CD8-positive, alpha-beta memory T cell (primary cell): ENCODE results near the gene ASCC1. TPM values are rescaled to one million over a fixed set of nuclear protein-coding genes. Genes with fewer than 3 reads are reported as not detected.
"Not testable (repeated sequence)": the region's sequence is repeated elsewhere in the genome, so short reads cannot be mapped to it uniquely, and the experiment has no call there.

Source experiments
- CTCF ChIA-PET: fragments of 350-600 bp; sonication (Branson Sonifier 250); formaldehyde crosslinking; loops from one replicate; lab custom pipeline; 2021; ENCODE audit warnings: antibody characterized with exemption; lab: Charles Lee
- POLR2A ChIA-PET: fragments of 350-600 bp; sonication (Branson Sonifier 250); formaldehyde crosslinking; loops from one replicate; lab custom pipeline; 2021; ENCODE audit warnings: antibody characterized with exemption; lab: Charles Lee
- DNase-seq, 5 donors: peaks; one replicate each; pipeline versions ENCODE4 v3.0.0 to v3.0.0-alpha.2; 2020 to 2022; ENCODE audit warnings: mixed read lengths in 1 of 5
- H3K27ac ChIP-seq: one replicate; pipeline ENCODE4 v1.7.0; 2013; ENCODE audit warnings: low read depth, mild to moderate bottlenecking, low read length, moderate library complexity
- H3K27me3 ChIP-seq: 2 replicates; pipeline ENCODE4 v1.7.0; 2013; ENCODE audit warnings: low read length, mild to moderate bottlenecking; ENCODE audit not compliant: insufficient read depth, poor library complexity, severe bottlenecking
- H3K36me3 ChIP-seq: 2 replicates; pipeline ENCODE4 v1.7.0; 2013; ENCODE audit warnings: mild to moderate bottlenecking, low read length, moderate library complexity; ENCODE audit not compliant: insufficient read depth
- H3K4me1 ChIP-seq: 2 replicates; pipeline ENCODE4 v1.7.0; 2013; ENCODE audit warnings: mild to moderate bottlenecking, low read length, moderate library complexity; ENCODE audit not compliant: insufficient read depth
- H3K4me3 ChIP-seq: 2 replicates; pipeline ENCODE4 v1.7.0; 2013; ENCODE audit warnings: mild to moderate bottlenecking, low read length
- H3K9me3 ChIP-seq: 2 replicates; pipeline ENCODE4 v1.7.0; 2013; ENCODE audit warnings: mild to moderate bottlenecking, low read length
- H3K27ac Mint-ChIP-seq, 8 donors: one replicate each; pipeline ENCODE4 v1.8.0; 2020 to 2021; ENCODE audit warnings: mixed read lengths in 8 of 8, mild to moderate bottlenecking in 6 of 8, inconsistent platforms in 3 of 8, moderate library complexity in 3 of 8
- H3K27me3 Mint-ChIP-seq, 2 donors: one replicate each; pipeline ENCODE4 v1.8.0; 2020 to 2021; ENCODE audit warnings: mixed read lengths in 2 of 2, mild to moderate bottlenecking in 1 of 2, moderate library complexity in 1 of 2
- H3K36me3 Mint-ChIP-seq, 3 donors: one replicate each; pipeline ENCODE4 v1.8.0; 2020 to 2021; ENCODE audit warnings: mixed read lengths in 3 of 3, inconsistent platforms in 1 of 3, mild to moderate bottlenecking in 1 of 3
- H3K4me1 Mint-ChIP-seq, 3 donors: one replicate each; pipeline ENCODE4 v1.8.0; 2020 to 2021; ENCODE audit warnings: mixed read lengths in 3 of 3, inconsistent platforms in 1 of 3, mild to moderate bottlenecking in 1 of 3
- H3K4me3 Mint-ChIP-seq, 7 donors: one replicate each; pipeline ENCODE4 v1.8.0; 2020 to 2021; ENCODE audit warnings: mixed read lengths in 7 of 7, mild to moderate bottlenecking in 6 of 7, moderate library complexity in 4 of 7, inconsistent platforms in 2 of 7
- H3K9me3 Mint-ChIP-seq, 5 donors: one replicate each; pipeline ENCODE4 v1.8.0; 2020 to 2022; ENCODE audit warnings: mixed read lengths in 5 of 5, mild to moderate bottlenecking in 3 of 5, moderate library complexity in 2 of 5, inconsistent platforms in 1 of 5
- polyA plus RNA-seq: library from polyadenylated mRNA; unstranded; fragments of 300-500 nt; fragmentation: Illumina TruSeq; gene quantifications from one replicate; pipeline ENCODE4 v1.2.3, GENCODE V29; 2021
- total RNA-seq, 2 experiments: library from RNA; stranded (reverse); gene quantifications; one replicate each; pipeline ENCODE4 v1.2.3, GENCODE V29; 2021

The ASCC1 gene
- total and polyA plus RNA-seq, 3 experiments from 2014 or later = 19.1 to 43.2 (median 36.3) TPM

- peaks cover 54% of the 10 kb centered on the region for H3K4me1 ChIP-seq
- not testable (repeated sequence) for H3K27me3 Mint-ChIP-seq, H3K27ac ChIP-seq, H3K9me3 Mint-ChIP-seq, H3K27me3 ChIP-seq, H3K9me3 ChIP-seq, DNase-seq, H3K4me3 Mint-ChIP-seq, H3K4me3 ChIP-seq
- ChIA-PET POLR2A (interaction anchor here (0.5 to 0.6 kb wide), 2 partner anchors 76 to 326 kb away, joined by 4 to 11 read pairs; no protein-coding TSS in a partner anchor), CTCF (interaction anchor here (0.7 to 1.9 kb wide), 6 partner anchors 8 to 328 kb away, joined by 3 to 5 read pairs (median 4); no protein-coding TSS in a partner anchor)
- Mint-ChIP-seq H3K36me3 (peaks cover 0 to 43% (median 10%) of the 10 kb centered on the region in 3 donors), H3K4me1 (peaks cover 42 to 61% (median 47%) of the 10 kb centered on the region in 3 donors), H3K27ac (peak overlapping the region in 4 of 8 donors; percentile 27 to 59 (median 50))
- H3K36me3 ChIP-seq = peaks cover 32% of the 10 kb centered on the region
Observed at GRCh38 chr10:72224191-72224590, 8.1 kb upstream of the ASCC1 start.

- POLR2A ChIA-PET = interaction anchor here (0.5 to 0.6 kb wide), 2 partner anchors 76 to 325 kb away, joined by 4 to 11 read pairs; no protein-coding TSS in a partner anchor
- H3K27me3 Mint-ChIP-seq = no peaks in the 10 kb centered on the region
- H3K27ac Mint-ChIP-seq = peak overlapping the region in 7 of 8 donors; percentile 18 to 76 (median 38)
- no peak overlapping the region for H3K27ac ChIP-seq
- H3K4me3 Mint-ChIP-seq = peak overlapping the region in 2 of 7 donors; percentile 9 to 40
- H3K9me3 ChIP-seq = no peaks in the 10 kb centered on the region
- no peak overlapping the region for H3K4me3 ChIP-seq
- no peaks in the 10 kb centered on the region for H3K27me3 ChIP-seq
- peaks cover 28% of the 10 kb centered on the region for H3K36me3 ChIP-seq
- peaks cover 42 to 61% (median 47%) of the 10 kb centered on the region in 3 donors for H3K4me1 Mint-ChIP-seq
- DNase-seq = no peak
- no peaks in the 10 kb centered on the region for H3K9me3 Mint-ChIP-seq
- H3K36me3 Mint-ChIP-seq = peaks cover 0 to 44% (median 10%) of the 10 kb centered on the region in 3 donors
- peaks cover 54% of the 10 kb centered on the region for H3K4me1 ChIP-seq
- CTCF ChIA-PET = interaction anchor here (0.7 to 2.0 kb wide), 7 partner anchors 9 to 327 kb away, joined by 3 to 10 read pairs (median 4); no protein-coding TSS in a partner anchor
Observed at GRCh38 chr10:72223743-72224101, 7.6 kb upstream of the ASCC1 start.

GRCh38 chr10:72221278-72221677 lies 5.2 kb upstream of the ASCC1 start:
- Histone ChIP-seq H3K4me3 (no peak overlapping the region), H3K27me3 (no peaks in the 10 kb centered on the region), H3K27ac (no peak overlapping the region), H3K9me3 (no peaks in the 10 kb centered on the region), H3K4me1 (peaks cover 55% of the 10 kb centered on the region), H3K36me3 (peaks cover 24% of the 10 kb centered on the region)
- Mint-ChIP-seq H3K27me3 (no peaks in the 10 kb centered on the region), H3K9me3 (no peaks in the 10 kb centered on the region), H3K4me1 (peaks cover 39 to 64% (median 49%) of the 10 kb centered on the region in 3 donors), H3K36me3 (peaks cover 0 to 39% (median 6%) of the 10 kb centered on the region in 3 donors), H3K4me3 (no peak overlapping the region), H3K27ac (no peak overlapping the region)
- ChIA-PET CTCF (interaction anchor here (0.7 to 1.2 kb wide), 4 partner anchors 44 to 107 kb away, joined by 3 to 4 read pairs (median 4); no protein-coding TSS in a partner anchor), POLR2A (interaction anchor here (0.6 kb wide), 2 partner anchors 132 to 143 kb away, joined by 3 read pairs; no protein-coding TSS in a partner anchor)
- DNase-seq = no peak

GRCh38 chr10:72220637-72221036 lies 4.6 kb upstream of the ASCC1 start:
- Mint-ChIP-seq H3K4me1 (peaks cover 39 to 64% (median 52%) of the 10 kb centered on the region in 3 donors), H3K9me3 (no peaks in the 10 kb centered on the region), H3K36me3 (peaks cover 0 to 42% (median 6%) of the 10 kb centered on the region in 3 donors), H3K4me3 (no peak overlapping the region), H3K27me3 (peaks cover 0 to 3% of the 10 kb centered on the region in 2 donors), H3K27ac (peak overlapping the region in 5 of 8 donors; percentile 12 to 92 (median 38))
- no peak overlapping the region for H3K4me3 ChIP-seq
- ChIA-PET CTCF (interaction anchor here (0.7 to 1.2 kb wide), 2 partner anchors 17 to 98 kb away, joined by 3 to 4 read pairs; no protein-coding TSS in a partner anchor), POLR2A (no interaction called here)
- no peak for DNase-seq
- no peaks in the 10 kb centered on the region for H3K27me3 ChIP-seq
- H3K27ac ChIP-seq = no peak overlapping the region
- no peaks in the 10 kb centered on the region for H3K9me3 ChIP-seq
- H3K4me1 ChIP-seq = peaks cover 54% of the 10 kb centered on the region
- peaks cover 24% of the 10 kb centered on the region for H3K36me3 ChIP-seq

GRCh38 chr10:72219235-72219814 lies 3.2 kb upstream of the ASCC1 start:
- no peaks in the 10 kb centered on the region for H3K9me3 ChIP-seq
- H3K4me3 Mint-ChIP-seq = peak overlapping the region in 5 of 7 donors; percentile 2 to 98 (median 69)
- DNase-seq = no peak
- CTCF ChIA-PET = interaction anchor here (1.0 to 1.9 kb wide), 3 partner anchors 56 to 171 kb away, joined by 3 to 9 read pairs (median 7); no protein-coding TSS in a partner anchor
- H3K27me3 Mint-ChIP-seq = peaks cover 0 to 3% of the 10 kb centered on the region in 2 donors
- H3K4me3 ChIP-seq = no peak overlapping the region
- POLR2A ChIA-PET = no interaction called here
- H3K27ac ChIP-seq = no peak overlapping the region
- no peaks in the 10 kb centered on the region for H3K9me3 Mint-ChIP-seq
- H3K4me1 ChIP-seq = peaks cover 60% of the 10 kb centered on the region
- no peaks in the 10 kb centered on the region for H3K27me3 ChIP-seq
- peaks cover 18% of the 10 kb centered on the region for H3K36me3 ChIP-seq
- peak overlapping the region; percentile 81 to 97 (median 87) for H3K27ac Mint-ChIP-seq
- peaks cover 0 to 41% (median 4%) of the 10 kb centered on the region in 3 donors for H3K36me3 Mint-ChIP-seq
- peaks cover 45 to 71% (median 64%) of the 10 kb centered on the region in 3 donors for H3K4me1 Mint-ChIP-seq

GRCh38 chr10:72218726-72219125 lies 2.6 kb upstream of the ASCC1 start:
- peak overlapping the region; percentile 60 to 97 (median 86) for H3K27ac Mint-ChIP-seq
- no peak overlapping the region for H3K27ac ChIP-seq
- peaks cover 60% of the 10 kb centered on the region for H3K4me1 ChIP-seq
- CTCF ChIA-PET = interaction anchor here (1.3 to 1.9 kb wide), 2 partner anchors 56 to 118 kb away, joined by 7 to 9 read pairs; no protein-coding TSS in a partner anchor
- H3K9me3 Mint-ChIP-seq = no peaks in the 10 kb centered on the region
- peaks cover 0 to 37% (median 4%) of the 10 kb centered on the region in 3 donors for H3K36me3 Mint-ChIP-seq
- peak in 1 of 5 donors; percentile 56 for DNase-seq
- peak overlapping the region; percentile 47 to 98 (median 67) for H3K4me3 Mint-ChIP-seq
- no peaks in the 10 kb centered on the region for H3K27me3 ChIP-seq
- no peaks in the 10 kb centered on the region for H3K9me3 ChIP-seq
- POLR2A ChIA-PET = no interaction called here
- peaks cover 41 to 67% (median 59%) of the 10 kb centered on the region in 3 donors for H3K4me1 Mint-ChIP-seq
- peaks cover 12% of the 10 kb centered on the region for H3K36me3 ChIP-seq
- peak overlapping the region; percentile 10 for H3K4me3 ChIP-seq
- H3K27me3 Mint-ChIP-seq = peaks cover 0 to 3% of the 10 kb centered on the region in 2 donors

- Histone ChIP-seq H3K27ac (no peak overlapping the region), H3K36me3 (peaks cover 9% of the 10 kb centered on the region), H3K4me1 (peaks cover 56% of the 10 kb centered on the region), H3K27me3 (no peaks in the 10 kb centered on the region), H3K4me3 (peak overlapping the region; percentile 10), H3K9me3 (no peaks in the 10 kb centered on the region)
- CTCF ChIA-PET = interaction anchor here (1.9 kb wide), 1 partner anchor 119 kb away, joined by 9 read pairs; no protein-coding TSS in a partner anchor
- POLR2A ChIA-PET = no interaction called here
- peaks cover 0 to 3% of the 10 kb centered on the region in 2 donors for H3K27me3 Mint-ChIP-seq
- peaks cover 0 to 34% (median 4%) of the 10 kb centered on the region in 3 donors for H3K36me3 Mint-ChIP-seq
- peaks cover 37 to 63% (median 56%) of the 10 kb centered on the region in 3 donors for H3K4me1 Mint-ChIP-seq
- H3K27ac Mint-ChIP-seq = peak overlapping the region in 7 of 8 donors; percentile 81 to 97 (median 86)
- no peaks in the 10 kb centered on the region for H3K9me3 Mint-ChIP-seq
- H3K4me3 Mint-ChIP-seq = peak overlapping the region; percentile 47 to 98 (median 67)
- no peak for DNase-seq
Observed at GRCh38 chr10:72218325-72218724, 2.2 kb upstream of the ASCC1 start.
